SK-N-SH (cell line): Measurements from ENCODE around the gene SORL1.

Experiments used
- CTCF ChIP-seq: fragments of 200-600 bp; sonication (generic); IDR thresholded peaks from 2 replicates; pipeline ENCODE4 v1.6.1; 2017; ENCODE audit warnings: antibody characterized with exemption, mild to moderate bottlenecking, moderate library complexity
- ELF1 ChIP-seq: IDR thresholded peaks from 2 replicates; pipeline ENCODE4 v1.4.0; 2012
- EP300 ChIP-seq, 2 experiments: IDR thresholded peaks; 2 replicates each; pipeline versions ENCODE4 v1.4.0 to v1.6.1; 2012; ENCODE audit warnings: borderline replicate concordance in 1 of 2, low read depth in 1 of 2, low read length in 1 of 2
- GABPA ChIP-seq: IDR thresholded peaks from 2 replicates; pipeline ENCODE4 v1.4.0; 2012; ENCODE audit warnings: low read depth, mild to moderate bottlenecking
- NRF1 ChIP-seq: IDR thresholded peaks from 2 replicates; pipeline ENCODE4 v1.6.1; 2012; ENCODE audit warnings: low read depth, mild to moderate bottlenecking, low read length
- RAD21 ChIP-seq: IDR thresholded peaks from 2 replicates; pipeline ENCODE4 v1.6.1; 2012; ENCODE audit warnings: mild to moderate bottlenecking, low read length
- TCF12 ChIP-seq: IDR thresholded peaks from 2 replicates; pipeline ENCODE4 v1.4.0; 2012
- YY1 ChIP-seq: IDR thresholded peaks from 2 replicates; pipeline ENCODE4 v1.4.0; 2012; ENCODE audit warnings: low read depth, mild to moderate bottlenecking

GRCh38 chr11:121451178-121451985, 732 bp upstream of the SORL1 start:
- TF ChIP-seq TCF12 = no peak
- TF ChIP-seq GABPA = no peak
- no peak for TF ChIP-seq EP300 (IDR thresholded peaks at IDR 0.05; ENCODE audit: borderline replicate concordance in 1 of 2, low read depth in 1 of 2, low read length in 1 of 2)
- TF ChIP-seq NRF1 = no peak
- TF ChIP-seq CTCF = no peak
- no peak for TF ChIP-seq YY1
- TF ChIP-seq RAD21 = no peak
- no peak for TF ChIP-seq ELF1
